GM21737 (cell line): ENCODE results near the gene SLC22A8.
"Not testable (repeated sequence)": the region's sequence is repeated elsewhere in the genome, so short reads cannot be mapped to it uniquely, and the experiment has no call there.

Experiments used
- ATAC-seq: cut with Tn5 transposase; IDR thresholded peaks from one replicate; pipeline ENCODE4 v1.9.1; 2021; ENCODE audit warnings: mild to moderate bottlenecking, moderate library complexity; ENCODE audit not compliant: unreplicated experiment

The SLC22A8 gene

GRCh38 chr11:62994775-62995174 lies 20.9 kb downstream of the SLC22A8 start:
- ATAC-seq: no peak

GRCh38 chr11:62988276-62988675 lies 27.4 kb downstream of the SLC22A8 start:
- no peak for ATAC-seq

GRCh38 chr11:62985041-62985750 lies 30.4 kb downstream of the SLC22A8 start:
- no peak for ATAC-seq

GRCh38 chr11:62984451-62984991 lies 31.1 kb downstream of the SLC22A8 start, which contains the start of gene SLC22A6:
SLC22A6 (minus strand) TSS chr11:62984967; CDS start chr11:62984690, 277 bp downstream.
- ATAC-seq: no peak

GRCh38 chr11:62983536-62984199 lies 32.0 kb downstream of the SLC22A8 start:
- ATAC-seq: no peak

- ATAC-seq: no peak
Measured at GRCh38 chr11:62981743-62982142, 33.9 kb downstream of the SLC22A8 start.

- ATAC-seq: no peak
Measured at GRCh38 chr11:62980133-62980760, 35.4 kb downstream of the SLC22A8 start.

- no peak for ATAC-seq
Measured at GRCh38 chr11:62976109-62976508, 39.5 kb downstream of the SLC22A8 start.

GRCh38 chr11:62974848-62975522 lies 40.7 kb downstream of the SLC22A8 start:
- no peak for ATAC-seq

- no peak for ATAC-seq
Measured at GRCh38 chr11:62965574-62965973, 50.1 kb downstream of the SLC22A8 start.

- ATAC-seq: no peak
Measured at GRCh38 chr11:62962391-62962790, 53.2 kb downstream of the SLC22A8 start.

- no peak for ATAC-seq
Measured at GRCh38 chr11:62961017-62961570, 54.5 kb downstream of the SLC22A8 start.

GRCh38 chr11:62959422-62959980 lies 56.1 kb downstream of the SLC22A8 start:
- ATAC-seq: no peak

GRCh38 chr11:62958547-62959421 lies 56.9 kb downstream of the SLC22A8 start:
- no peak for ATAC-seq

- ATAC-seq: no peak
Measured at GRCh38 chr11:62957147-62957546, 58.5 kb downstream of the SLC22A8 start.

GRCh38 chr11:62954478-62954877 lies 61.2 kb downstream of the SLC22A8 start:
- ATAC-seq: no peak

GRCh38 chr11:62953811-62954210 lies 61.8 kb downstream of the SLC22A8 start:
- ATAC-seq: no peak

- no peak for ATAC-seq
Measured at GRCh38 chr11:62948765-62949320, 66.8 kb downstream of the SLC22A8 start.

GRCh38 chr11:62945538-62945937 lies 70.1 kb downstream of the SLC22A8 start:
- ATAC-seq: not testable (repeated sequence)
